ENCODE measurements around the gene SEMA3D.

DNA sequence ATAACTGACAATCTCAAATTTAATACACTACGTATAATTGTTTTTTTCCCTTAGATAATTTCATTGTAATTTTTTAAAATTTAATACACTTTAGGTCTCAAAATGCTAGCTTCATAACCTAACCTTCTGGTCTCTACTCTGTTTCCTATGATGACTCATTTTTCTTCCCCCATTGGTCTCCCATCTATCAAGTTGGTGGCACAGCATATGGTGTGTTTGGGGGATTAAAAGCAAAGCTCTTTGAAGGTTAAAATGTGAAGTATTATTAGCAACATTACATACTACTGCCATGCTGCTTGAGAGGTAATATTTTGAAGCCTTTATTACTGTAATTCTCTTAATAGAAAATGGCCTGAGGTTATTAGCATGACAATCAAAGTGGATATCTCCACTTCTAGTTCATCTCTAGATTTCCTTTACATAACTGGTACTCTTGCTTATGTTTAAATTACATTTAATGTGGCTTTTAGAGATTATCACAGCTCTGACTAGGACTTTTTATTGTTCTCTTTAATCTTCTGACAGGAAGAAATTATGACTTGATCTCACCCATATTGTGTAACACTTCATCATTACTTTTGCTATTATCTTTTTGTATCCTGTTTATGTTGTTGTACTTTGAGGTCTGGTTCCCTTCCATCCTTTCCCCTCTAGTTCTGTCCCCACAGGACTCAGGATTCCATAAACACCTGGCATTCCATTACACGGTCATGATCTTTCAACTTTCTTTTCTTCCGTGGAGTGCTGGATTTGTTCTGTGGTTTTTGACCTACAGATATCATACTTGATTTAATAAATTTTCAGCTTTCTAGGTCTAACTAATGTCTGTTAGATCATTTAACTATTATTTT, 185.1 kb downstream of the SEMA3D start:
- TF ChIP-seq, protein P1, sequence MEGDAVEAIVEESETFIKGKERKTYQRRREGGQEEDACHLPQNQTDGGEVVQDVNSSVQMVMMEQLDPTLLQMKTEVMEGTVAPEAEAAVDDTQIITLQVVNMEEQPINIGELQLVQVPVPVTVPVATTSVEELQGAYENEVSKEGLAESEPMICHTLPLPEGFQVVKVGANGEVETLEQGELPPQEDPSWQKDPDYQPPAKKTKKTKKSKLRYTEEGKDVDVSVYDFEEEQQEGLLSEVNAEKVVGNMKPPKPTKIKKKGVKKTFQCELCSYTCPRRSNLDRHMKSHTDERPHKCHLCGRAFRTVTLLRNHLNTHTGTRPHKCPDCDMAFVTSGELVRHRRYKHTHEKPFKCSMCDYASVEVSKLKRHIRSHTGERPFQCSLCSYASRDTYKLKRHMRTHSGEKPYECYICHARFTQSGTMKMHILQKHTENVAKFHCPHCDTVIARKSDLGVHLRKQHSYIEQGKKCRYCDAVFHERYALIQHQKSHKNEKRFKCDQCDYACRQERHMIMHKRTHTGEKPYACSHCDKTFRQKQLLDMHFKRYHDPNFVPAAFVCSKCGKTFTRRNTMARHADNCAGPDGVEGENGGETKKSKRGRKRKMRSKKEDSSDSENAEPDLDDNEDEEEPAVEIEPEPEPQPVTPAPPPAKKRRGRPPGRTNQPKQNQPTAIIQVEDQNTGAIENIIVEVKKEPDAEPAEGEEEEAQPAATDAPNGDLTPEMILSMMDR (IDR thresholded peaks at IDR 0.05): no peak
- TF ChIP-seq POLR2A (IDR thresholded peaks at IDR 0.05): no peak
- no peak for TF ChIP-seq EP300 (IDR thresholded peaks at IDR 0.05)

All from tibial nerve (tissue), 4 donors.